ENCODE results near the gene DSCAML1.

Gene DSCAML1

GRCh38 chr11:117471776-117472175, 325.2 kb downstream of the DSCAML1 start:
- TF ChIP-seq POLR2AphosphoS5 (IDR thresholded peaks at IDR 0.05; ENCODE audit: low read depth, low read length) (no peak), FOXP2 (optimal IDR thresholded peaks at IDR 0.05; ENCODE audit: borderline replicate concordance, extremely low read depth, extremely low read length, insufficient read depth) (no peak), REST (IDR thresholded peaks at IDR 0.05; ENCODE audit: insufficient read depth in 1 of 2, low read depth in 2 of 2, low read length in 2 of 2) (no peak), SIN3A (IDR thresholded peaks at IDR 0.05; ENCODE audit: borderline replicate concordance, insufficient read depth, low read length) (no peak), TAF1 (IDR thresholded peaks at IDR 0.05; ENCODE audit: borderline replicate concordance, insufficient read depth, low read length) (no peak)

GRCh38 chr11:117470576-117470975, 326.4 kb downstream of the DSCAML1 start:
- TF ChIP-seq FOXP2 (optimal IDR thresholded peaks at IDR 0.05; ENCODE audit: borderline replicate concordance, extremely low read depth, extremely low read length, insufficient read depth) (no peak), POLR2AphosphoS5 (IDR thresholded peaks at IDR 0.05; ENCODE audit: low read depth, low read length) (no peak), TAF1 (IDR thresholded peaks at IDR 0.05; ENCODE audit: borderline replicate concordance, insufficient read depth, low read length) (no peak), REST (IDR thresholded peaks at IDR 0.05; ENCODE audit: insufficient read depth in 1 of 2, low read depth in 2 of 2, low read length in 2 of 2) (no peak), SIN3A (IDR thresholded peaks at IDR 0.05; ENCODE audit: borderline replicate concordance, insufficient read depth, low read length) (no peak)

- TF ChIP-seq REST (IDR thresholded peaks at IDR 0.05; ENCODE audit: insufficient read depth in 1 of 2, low read depth in 2 of 2, low read length in 2 of 2) (no peak), TAF1 (IDR thresholded peaks at IDR 0.05; ENCODE audit: borderline replicate concordance, insufficient read depth, low read length) (no peak), SIN3A (IDR thresholded peaks at IDR 0.05; ENCODE audit: borderline replicate concordance, insufficient read depth, low read length) (no peak), FOXP2 (optimal IDR thresholded peaks at IDR 0.05; ENCODE audit: borderline replicate concordance, extremely low read depth, extremely low read length, insufficient read depth) (no peak), POLR2AphosphoS5 (IDR thresholded peaks at IDR 0.05; ENCODE audit: low read depth, low read length) (no peak)
These were observed 328.1 kb downstream of the DSCAML1 start for GRCh38 chr11:117468888-117469287.

GRCh38 chr11:117467770-117468169, 329.2 kb downstream of the DSCAML1 start:
- TF ChIP-seq SIN3A (IDR thresholded peaks at IDR 0.05; ENCODE audit: borderline replicate concordance, insufficient read depth, low read length) (no peak), POLR2AphosphoS5 (IDR thresholded peaks at IDR 0.05; ENCODE audit: low read depth, low read length) (no peak), FOXP2 (optimal IDR thresholded peaks at IDR 0.05; ENCODE audit: borderline replicate concordance, extremely low read depth, extremely low read length, insufficient read depth) (no peak), REST (IDR thresholded peaks at IDR 0.05; ENCODE audit: insufficient read depth in 1 of 2, low read depth in 2 of 2, low read length in 2 of 2) (no peak), TAF1 (IDR thresholded peaks at IDR 0.05; ENCODE audit: borderline replicate concordance, insufficient read depth, low read length) (no peak)

GRCh38 chr11:117466966-117467365, 330.1 kb downstream of the DSCAML1 start:
- no peak for TF ChIP-seq TAF1 (IDR thresholded peaks at IDR 0.05; ENCODE audit: borderline replicate concordance, insufficient read depth, low read length)
- no peak for TF ChIP-seq REST (IDR thresholded peaks at IDR 0.05; ENCODE audit: insufficient read depth in 1 of 2, low read depth in 2 of 2, low read length in 2 of 2)
- no peak for TF ChIP-seq FOXP2 (optimal IDR thresholded peaks at IDR 0.05; ENCODE audit: borderline replicate concordance, extremely low read depth, extremely low read length, insufficient read depth)
- TF ChIP-seq SIN3A (IDR thresholded peaks at IDR 0.05; ENCODE audit: borderline replicate concordance, insufficient read depth, low read length), result no peak
- no peak for TF ChIP-seq POLR2AphosphoS5 (IDR thresholded peaks at IDR 0.05; ENCODE audit: low read depth, low read length)
